GM12873 (cell line): ENCODE data around the gene FTO.

ENCODE experiments used
- TF ChIP-seq, protein P1 (sequence below): IDR thresholded peaks from 2 replicates; pipeline ENCODE4 v1.5.1; 2012; ENCODE audit warnings: low read depth, mild to moderate bottlenecking, moderate library complexity, low read length, control low read depth; ENCODE audit not compliant: insufficient read depth; ENCODE audit errors: missing control alignments

The FTO gene

DNA sequence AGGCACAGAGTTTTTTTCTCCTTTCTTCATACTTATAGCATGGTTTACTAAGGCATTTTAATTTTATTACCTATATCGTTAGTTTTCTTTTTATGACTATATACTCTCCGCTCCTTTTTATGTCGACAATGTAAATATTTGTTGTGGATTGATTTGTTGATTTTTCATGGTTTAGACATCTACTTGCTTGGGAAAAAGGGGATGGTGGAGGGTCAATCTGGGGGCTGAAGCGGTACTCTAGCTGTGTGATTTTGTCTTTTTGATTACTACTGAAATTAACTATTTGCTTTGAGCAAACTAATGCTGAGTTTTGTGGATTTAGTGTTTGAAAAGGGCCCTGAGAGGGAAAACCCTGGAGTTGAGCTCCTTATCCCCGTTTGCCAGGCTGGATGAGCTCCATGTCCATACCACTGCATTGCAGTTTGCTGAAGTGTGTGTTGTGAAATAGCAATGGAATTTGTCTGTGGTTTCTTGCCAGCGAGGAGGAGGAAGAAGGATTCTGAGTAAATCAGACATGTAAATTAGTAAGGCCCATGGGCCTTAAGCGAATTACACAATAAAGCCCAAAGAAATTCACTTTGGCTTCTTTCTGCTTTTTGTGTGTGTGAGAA, 72.0 kb downstream of the FTO start:
- TF ChIP-seq, protein P1, sequence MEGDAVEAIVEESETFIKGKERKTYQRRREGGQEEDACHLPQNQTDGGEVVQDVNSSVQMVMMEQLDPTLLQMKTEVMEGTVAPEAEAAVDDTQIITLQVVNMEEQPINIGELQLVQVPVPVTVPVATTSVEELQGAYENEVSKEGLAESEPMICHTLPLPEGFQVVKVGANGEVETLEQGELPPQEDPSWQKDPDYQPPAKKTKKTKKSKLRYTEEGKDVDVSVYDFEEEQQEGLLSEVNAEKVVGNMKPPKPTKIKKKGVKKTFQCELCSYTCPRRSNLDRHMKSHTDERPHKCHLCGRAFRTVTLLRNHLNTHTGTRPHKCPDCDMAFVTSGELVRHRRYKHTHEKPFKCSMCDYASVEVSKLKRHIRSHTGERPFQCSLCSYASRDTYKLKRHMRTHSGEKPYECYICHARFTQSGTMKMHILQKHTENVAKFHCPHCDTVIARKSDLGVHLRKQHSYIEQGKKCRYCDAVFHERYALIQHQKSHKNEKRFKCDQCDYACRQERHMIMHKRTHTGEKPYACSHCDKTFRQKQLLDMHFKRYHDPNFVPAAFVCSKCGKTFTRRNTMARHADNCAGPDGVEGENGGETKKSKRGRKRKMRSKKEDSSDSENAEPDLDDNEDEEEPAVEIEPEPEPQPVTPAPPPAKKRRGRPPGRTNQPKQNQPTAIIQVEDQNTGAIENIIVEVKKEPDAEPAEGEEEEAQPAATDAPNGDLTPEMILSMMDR = no peak

DNA sequence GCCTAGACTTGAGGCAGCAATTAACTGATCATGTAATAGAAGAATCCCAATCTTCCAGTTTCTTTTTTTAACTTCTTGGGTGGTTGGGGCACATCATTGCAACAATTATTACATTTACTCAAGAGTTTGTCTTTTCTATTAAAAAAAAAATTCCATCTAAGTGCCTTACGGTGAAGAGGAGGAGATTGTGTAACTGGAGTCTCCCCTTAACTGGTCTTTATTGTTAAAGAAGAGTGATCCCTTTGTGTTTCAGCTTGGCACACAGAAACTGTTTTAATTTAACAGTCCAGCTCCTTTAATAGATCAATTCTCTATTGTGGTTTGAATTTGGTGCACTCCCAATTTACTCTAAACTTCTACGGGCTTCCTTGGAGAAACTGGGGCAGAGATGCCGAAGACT, 75.2 kb downstream of the FTO start:
- TF ChIP-seq, protein P1 = no peak

DNA sequence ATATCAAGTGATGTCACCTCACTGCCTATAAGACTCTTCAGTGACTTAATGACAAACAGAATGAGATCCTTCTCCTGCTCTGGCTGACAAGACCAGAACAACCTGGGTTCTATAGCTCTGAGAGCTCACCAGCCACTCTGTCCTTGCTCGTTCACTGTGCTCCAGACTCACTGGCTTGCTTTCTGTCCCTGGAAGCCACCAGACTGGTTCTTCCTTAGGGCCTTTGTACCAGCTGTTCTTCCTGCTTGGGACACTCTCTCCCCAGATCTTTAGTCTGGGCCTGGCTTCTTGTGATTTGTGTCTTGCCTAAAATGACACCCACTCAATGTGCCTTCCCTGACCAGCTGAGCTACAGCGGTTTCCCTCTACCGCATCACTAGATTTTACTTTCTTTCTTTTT, 76.1 kb downstream of the FTO start:
- TF ChIP-seq, protein P1 = no peak

DNA sequence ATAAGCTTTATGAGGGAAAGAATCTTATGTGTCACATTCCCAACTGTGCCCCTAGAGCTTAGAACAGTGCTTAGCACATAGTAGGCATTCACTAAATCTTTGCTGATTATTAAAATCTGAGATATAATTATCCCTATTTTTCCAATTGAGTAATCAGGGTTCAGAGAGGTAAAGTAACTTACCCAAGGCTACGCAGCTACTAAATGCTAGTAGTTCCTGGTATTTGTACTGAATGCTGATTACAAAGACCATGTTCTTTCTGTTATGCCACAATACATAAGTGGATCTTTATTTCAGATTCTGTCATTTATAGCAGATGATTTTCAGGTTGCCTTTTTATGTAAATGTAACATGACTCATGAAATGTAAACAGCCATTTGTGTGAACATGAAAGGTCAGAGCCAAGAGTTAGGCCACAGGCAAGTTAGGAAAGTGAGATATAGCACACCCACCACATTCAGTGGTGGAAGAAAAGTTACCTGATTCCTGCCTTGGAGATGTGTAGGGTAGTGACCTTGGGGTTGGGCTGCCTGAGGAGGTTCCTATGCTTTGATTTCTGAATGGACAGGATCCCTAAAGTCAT, 77.2 kb downstream of the FTO start:
- TF ChIP-seq, protein P1 = no peak

DNA sequence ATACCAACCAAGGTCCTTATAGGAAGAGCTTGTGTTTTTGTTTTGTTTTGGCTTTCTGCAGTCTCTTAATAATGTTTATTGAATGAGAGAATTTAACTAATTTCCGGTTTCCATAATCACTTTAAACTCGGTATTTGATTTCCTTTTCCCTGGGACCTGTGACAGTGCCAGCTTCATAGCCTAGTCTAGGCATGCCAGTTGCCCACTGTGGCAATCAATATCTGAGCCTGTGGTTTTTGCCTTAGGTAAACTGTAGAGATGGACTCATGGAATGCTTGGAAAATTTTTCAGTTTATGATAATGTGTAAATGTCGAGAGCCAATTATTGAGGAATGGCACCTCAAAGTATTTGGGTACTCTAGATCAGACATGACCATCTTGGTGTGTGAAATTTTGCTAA, 78.2 kb downstream of the FTO start:
- TF ChIP-seq, protein P1 = no peak

DNA sequence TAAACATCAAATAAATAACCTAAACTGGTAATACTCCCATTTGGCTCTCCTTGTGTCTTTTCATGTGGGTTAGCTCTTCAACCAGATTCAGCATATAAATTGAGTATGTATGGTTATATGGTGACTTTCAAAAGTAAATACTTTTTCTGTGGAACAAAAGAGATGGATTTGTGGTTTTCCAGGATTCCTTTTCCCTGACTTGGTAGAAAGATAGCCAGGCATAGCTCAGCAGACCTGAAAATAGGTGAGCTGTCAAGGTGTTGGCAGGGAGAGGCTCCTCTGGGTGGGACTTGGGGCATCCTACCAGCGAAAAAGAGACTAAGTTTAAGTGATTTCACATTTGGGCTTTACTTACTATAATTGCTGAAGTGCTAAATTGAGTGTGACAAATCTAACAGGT, 80.3 kb downstream of the FTO start:
- TF ChIP-seq, protein P1 = no peak

DNA sequence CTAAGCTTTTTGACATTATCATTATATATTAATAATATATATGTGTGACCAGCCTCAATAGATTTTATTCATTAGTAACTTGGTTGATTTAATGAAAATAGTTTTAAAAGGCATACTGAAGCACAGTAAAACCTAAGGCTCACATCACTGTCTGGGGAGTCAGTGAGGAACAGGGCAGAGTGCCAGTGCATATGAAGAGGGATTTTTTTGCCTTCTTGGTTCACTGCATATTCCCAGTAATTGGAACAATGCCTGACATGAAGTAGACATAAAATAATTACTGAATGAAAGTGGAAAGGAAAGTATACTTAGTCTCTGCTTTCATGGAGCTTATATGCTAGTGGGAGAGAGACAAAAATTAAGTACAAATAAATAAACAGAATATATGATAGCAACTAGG, 81.1 kb downstream of the FTO start:
- TF ChIP-seq, protein P1 = no peak
